BJ (cell line): ENCODE measurements around the gene CDC42BPA. TPM values are rescaled to one million over a fixed set of nuclear protein-coding genes. Genes with fewer than 3 reads are reported as not detected.

Source experiments
- CTCF ChIA-PET: fragments of 350-600 bp; formaldehyde crosslinking; extraction: SDS; loops from one replicate; lab custom pipeline; 2021; ENCODE audit warnings: antibody characterized with exemption, inconsistent platforms; lab: Yijun Ruan, JAX
- POLR2A ChIA-PET: fragments of 300-600 bp; sonication (Branson Sonifier 250); formaldehyde crosslinking; extraction: SDS; loops from one replicate; lab custom pipeline; 2021; ENCODE audit warnings: antibody characterized with exemption; lab: Charles Lee
- DNase-seq: peaks from one replicate; pipeline ENCODE4 v3.0.0-alpha.2; 2011; ENCODE audit warnings: low read depth
- H3K27me3 ChIP-seq: 2 replicates; pipeline ENCODE4 v1.6.0; 2011; ENCODE audit warnings: low read length; ENCODE audit not compliant: control insufficient read depth, insufficient read depth
- H3K36me3 ChIP-seq: 2 replicates; pipeline ENCODE4 v1.5.1; 2011; ENCODE audit warnings: low read length; ENCODE audit not compliant: control insufficient read depth, insufficient read depth
- H3K4me3 ChIP-seq: 2 replicates; pipeline ENCODE4 v1.5.1; 2011; ENCODE audit warnings: low read depth, mild to moderate bottlenecking, control low read depth, low read length
- polyA plus RNA-seq: library from polyadenylated mRNA; depleted of rRNA; stranded (reverse); fragments of >200 nt; gene quantifications from 2 replicates; pipeline ENCODE4 v1.2.3, GENCODE V29; 2011
- TF ChIP-seq, protein P1 (sequence below): IDR thresholded peaks from 2 replicates; pipeline ENCODE4 v1.5.1; 2011; ENCODE audit warnings: low read depth, mild to moderate bottlenecking, control low read depth, inconsistent platforms, low read length, moderate library complexity; ENCODE audit not compliant: insufficient read depth

Gene CDC42BPA
- polyA plus RNA-seq, 1 experiment = 17.9 TPM

DNA sequence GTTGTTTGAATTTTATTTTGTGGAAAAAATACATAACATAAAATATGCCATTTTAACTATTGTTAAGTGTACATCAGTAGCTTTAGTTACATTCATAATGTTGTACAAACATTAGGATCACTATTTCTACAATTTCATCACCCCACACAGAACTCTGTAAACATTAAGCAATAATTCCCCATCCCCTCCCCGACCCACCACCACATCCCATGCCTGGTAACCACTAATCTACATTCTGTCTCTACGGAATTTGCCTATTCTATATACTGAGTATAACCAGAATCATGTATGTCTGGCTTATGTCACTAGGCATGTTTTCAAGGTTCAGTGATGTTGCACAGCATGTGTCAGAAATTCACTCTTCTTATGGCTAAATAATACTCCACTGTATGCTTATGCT, 47.7 kb downstream of the CDC42BPA start:
- TF ChIP-seq, protein P1, sequence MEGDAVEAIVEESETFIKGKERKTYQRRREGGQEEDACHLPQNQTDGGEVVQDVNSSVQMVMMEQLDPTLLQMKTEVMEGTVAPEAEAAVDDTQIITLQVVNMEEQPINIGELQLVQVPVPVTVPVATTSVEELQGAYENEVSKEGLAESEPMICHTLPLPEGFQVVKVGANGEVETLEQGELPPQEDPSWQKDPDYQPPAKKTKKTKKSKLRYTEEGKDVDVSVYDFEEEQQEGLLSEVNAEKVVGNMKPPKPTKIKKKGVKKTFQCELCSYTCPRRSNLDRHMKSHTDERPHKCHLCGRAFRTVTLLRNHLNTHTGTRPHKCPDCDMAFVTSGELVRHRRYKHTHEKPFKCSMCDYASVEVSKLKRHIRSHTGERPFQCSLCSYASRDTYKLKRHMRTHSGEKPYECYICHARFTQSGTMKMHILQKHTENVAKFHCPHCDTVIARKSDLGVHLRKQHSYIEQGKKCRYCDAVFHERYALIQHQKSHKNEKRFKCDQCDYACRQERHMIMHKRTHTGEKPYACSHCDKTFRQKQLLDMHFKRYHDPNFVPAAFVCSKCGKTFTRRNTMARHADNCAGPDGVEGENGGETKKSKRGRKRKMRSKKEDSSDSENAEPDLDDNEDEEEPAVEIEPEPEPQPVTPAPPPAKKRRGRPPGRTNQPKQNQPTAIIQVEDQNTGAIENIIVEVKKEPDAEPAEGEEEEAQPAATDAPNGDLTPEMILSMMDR = no peak
- ChIA-PET CTCF (no interaction called here), POLR2A (no interaction called here)
- Histone ChIP-seq H3K36me3 (no peaks in the 10 kb centered on the region), H3K27me3 (no peaks in the 10 kb centered on the region), H3K4me3 (no peak overlapping the region)
- DNase-seq = no peak

DNA sequence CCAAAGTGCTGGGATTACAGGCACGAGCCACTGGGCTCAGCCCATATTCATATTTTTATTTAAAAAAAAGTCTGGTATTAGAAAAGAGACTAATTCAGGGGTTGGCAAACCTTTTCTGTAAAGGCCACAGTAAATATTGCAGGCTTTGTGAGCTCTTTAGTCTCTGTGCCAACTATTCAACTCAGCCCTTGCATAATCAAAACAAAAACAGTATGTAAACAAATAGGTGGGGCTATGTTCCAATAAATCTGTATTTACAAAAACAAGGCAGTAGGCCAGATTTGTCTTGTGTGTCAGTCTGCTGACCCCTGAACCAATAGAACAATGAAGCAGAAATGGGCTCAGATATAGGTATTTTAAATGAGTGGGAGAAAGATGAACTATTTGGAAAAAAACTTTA, 49.3 kb downstream of the CDC42BPA start:
- TF ChIP-seq, protein P1 = no peak
- ChIA-PET POLR2A (interaction anchor here (0.5 kb wide), 1 partner anchor 144 kb away, joined by 9 read pairs; no protein-coding TSS in a partner anchor), CTCF (no interaction called here)
- DNase-seq = no peak
- Histone ChIP-seq H3K36me3 (no peaks in the 10 kb centered on the region), H3K27me3 (no peaks in the 10 kb centered on the region), H3K4me3 (no peak overlapping the region)

DNA sequence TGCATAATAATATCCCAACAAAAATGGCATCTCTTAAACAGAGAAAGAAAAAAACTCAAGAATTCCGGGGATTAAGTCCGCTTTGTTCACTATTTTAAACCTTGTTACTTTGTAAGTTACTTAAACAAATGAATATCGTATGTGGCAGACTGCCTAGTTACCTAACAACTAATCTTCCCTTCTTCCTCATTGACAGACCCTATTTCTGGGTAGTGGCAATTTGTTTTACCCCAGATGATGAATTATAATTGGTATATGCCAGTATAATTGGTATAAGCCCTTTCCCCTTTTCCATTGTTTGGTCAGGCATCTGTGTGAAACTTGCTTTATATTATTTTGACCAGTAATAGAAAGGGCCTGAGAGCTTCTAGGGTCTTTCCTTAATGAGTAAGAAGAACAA, 52.4 kb downstream of the CDC42BPA start:
- CTCF ChIA-PET = interaction anchor here (1.2 kb wide), 1 partner anchor 17 kb away, joined by 3 read pairs; no protein-coding TSS in a partner anchor
- TF ChIP-seq, protein P1 = no peak
- DNase-seq = no peak
- POLR2A ChIA-PET = no interaction called here
- Histone ChIP-seq H3K27me3 (no peaks in the 10 kb centered on the region), H3K36me3 (no peaks in the 10 kb centered on the region), H3K4me3 (no peak overlapping the region)

DNA sequence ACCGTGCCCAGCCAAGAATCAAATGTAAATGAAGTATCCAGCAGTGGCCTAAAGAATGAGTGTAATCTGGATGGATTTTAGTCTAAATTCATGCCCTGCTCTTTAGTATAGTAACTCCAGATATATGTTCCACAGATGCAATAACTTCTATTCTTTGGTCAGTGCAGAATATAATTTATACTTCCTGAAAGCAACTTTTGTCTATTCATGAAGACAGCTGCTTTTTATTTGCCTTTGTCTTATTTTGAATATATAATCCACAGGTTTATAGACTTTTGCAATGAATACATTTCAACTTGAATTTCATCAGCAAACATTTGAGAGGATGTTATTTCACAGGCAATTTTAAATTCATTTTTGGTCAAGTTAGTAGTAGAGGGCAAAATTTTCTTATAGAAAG, 54.4 kb downstream of the CDC42BPA start:
- POLR2A ChIA-PET = no interaction called here
- H3K27me3 ChIP-seq = no peaks in the 10 kb centered on the region
- TF ChIP-seq, protein P1 = no peak
- CTCF ChIA-PET = no interaction called here
- H3K36me3 ChIP-seq = no peaks in the 10 kb centered on the region; the same call in 1 of the 2 replicates
- no peak for DNase-seq
- no peak overlapping the region for H3K4me3 ChIP-seq

DNA sequence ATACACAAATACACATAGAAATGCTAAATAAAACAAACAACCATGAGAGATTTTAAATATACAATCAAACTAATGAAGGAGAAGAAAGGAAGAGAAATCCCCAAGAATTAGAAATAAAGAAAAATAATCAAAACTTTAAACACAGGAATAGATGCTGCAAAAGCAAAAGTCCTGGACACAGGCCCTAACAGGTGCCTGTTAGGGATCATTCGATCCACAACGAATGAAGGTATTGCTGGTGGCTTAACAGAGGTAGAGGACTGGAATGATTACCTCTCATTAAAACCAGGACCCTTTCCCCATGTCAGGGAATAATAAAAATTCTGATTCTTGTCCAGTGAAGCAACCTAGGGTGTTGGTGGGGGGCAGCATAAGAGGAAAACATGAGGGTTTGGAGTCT, 56.8 kb downstream of the CDC42BPA start:
- CTCF ChIA-PET = no interaction called here
- Histone ChIP-seq H3K4me3 (no peak overlapping the region), H3K27me3 (no peaks in the 10 kb centered on the region), H3K36me3 (no peaks in the 10 kb centered on the region; the same call in 1 of the 2 replicates)
- DNase-seq = no peak
- TF ChIP-seq, protein P1 = no peak
- POLR2A ChIA-PET = no interaction called here
